ENCODE measurements around the gene KIAA0753. TPM values are rescaled to one million over a fixed set of nuclear protein-coding genes. Genes with fewer than 3 reads are reported as not detected.

The KIAA0753 gene
- total RNA-seq, 4 donors from 2014 or later: 14.7 to 36.3 (median 23.3) TPM

DNA sequence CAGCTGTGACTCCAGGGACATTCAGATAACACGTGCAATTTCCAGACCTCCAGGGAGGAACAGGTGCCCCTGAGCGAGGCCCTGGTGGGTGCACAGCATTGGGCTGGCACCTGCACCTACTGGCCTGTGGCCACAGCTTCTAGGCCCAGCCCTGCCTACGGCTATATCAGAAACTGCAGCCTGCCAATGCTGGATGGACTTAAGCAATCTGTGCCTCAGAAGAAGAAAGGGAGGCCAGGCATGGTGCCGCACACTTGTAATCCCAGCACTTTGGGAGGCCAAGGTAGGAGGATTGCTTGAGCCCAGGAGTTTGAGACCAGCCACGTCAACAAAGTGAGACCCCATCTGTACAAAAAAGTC is 96.5 kb downstream of the KIAA0753 start:
- Histone ChIP-seq H3K27me3 (no peaks in the 10 kb centered on the region), H3K36me3 (no peaks in the 10 kb centered on the region), H3K27ac (no peak overlapping the region), H3K9me3 (peaks cover 0 to 2% (median 0%) of the 10 kb centered on the region in 4 donors), H3K4me3 (no peak overlapping the region), H3K4me1 (peaks cover 0 to 10% (median 0%) of the 10 kb centered on the region in 4 donors)
- TF ChIP-seq POLR2A (IDR thresholded peaks at IDR 0.05): no peak
- TF ChIP-seq, protein P1, sequence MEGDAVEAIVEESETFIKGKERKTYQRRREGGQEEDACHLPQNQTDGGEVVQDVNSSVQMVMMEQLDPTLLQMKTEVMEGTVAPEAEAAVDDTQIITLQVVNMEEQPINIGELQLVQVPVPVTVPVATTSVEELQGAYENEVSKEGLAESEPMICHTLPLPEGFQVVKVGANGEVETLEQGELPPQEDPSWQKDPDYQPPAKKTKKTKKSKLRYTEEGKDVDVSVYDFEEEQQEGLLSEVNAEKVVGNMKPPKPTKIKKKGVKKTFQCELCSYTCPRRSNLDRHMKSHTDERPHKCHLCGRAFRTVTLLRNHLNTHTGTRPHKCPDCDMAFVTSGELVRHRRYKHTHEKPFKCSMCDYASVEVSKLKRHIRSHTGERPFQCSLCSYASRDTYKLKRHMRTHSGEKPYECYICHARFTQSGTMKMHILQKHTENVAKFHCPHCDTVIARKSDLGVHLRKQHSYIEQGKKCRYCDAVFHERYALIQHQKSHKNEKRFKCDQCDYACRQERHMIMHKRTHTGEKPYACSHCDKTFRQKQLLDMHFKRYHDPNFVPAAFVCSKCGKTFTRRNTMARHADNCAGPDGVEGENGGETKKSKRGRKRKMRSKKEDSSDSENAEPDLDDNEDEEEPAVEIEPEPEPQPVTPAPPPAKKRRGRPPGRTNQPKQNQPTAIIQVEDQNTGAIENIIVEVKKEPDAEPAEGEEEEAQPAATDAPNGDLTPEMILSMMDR (IDR thresholded peaks at IDR 0.05): no peak
- DNase-seq: no peak

DNA sequence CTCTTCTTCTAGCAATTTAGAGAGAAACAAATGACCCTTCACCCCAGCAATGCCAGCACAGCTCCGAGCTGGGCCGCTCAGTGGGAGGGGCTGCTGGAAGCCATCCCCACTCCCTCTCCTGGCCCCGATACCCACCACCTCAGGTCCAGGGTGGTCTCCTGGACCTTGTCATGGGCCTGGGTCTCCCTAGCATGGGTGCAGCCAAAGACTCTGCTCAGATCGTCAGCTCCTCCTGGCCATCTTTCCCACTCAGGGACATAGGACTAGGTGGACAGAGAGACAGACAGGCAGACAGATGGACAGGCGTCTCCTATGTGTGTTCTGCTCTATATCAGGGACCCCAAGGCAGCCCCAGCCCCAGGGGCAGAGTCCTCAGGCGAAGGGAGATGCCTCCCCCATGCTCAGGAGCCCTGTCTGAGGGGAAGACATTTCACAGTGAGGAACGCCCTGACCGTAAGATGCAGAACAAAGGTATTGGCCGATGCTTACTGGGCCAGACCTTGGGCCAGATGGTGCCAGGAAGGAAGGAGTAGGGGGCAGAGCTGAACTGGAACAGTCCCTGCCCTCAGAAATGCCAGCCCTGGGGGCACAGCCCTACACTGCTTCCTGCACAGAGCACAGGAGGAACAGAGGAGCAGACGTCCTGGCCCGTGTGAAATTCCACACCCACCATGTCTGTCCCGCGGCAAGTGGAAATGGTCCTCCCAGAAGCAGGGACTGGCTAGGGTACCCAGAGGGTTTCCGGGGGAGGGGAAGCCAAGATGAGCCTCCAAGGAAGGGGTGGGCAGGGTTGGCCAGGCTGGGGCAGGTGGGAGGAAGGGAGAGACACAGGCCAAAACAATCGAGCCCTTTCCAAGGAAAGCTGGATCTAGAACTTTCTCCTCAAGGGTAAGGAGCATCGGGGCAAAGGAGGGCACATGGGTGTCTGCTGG is 97.2 kb downstream of the KIAA0753 start:
- peaks cover 0 to 4% (median 0%) of the 10 kb centered on the region in 4 donors for H3K4me1 ChIP-seq
- no peaks in the 10 kb centered on the region for H3K36me3 ChIP-seq
- peaks cover 0 to 6% (median 0%) of the 10 kb centered on the region in 4 donors for H3K9me3 ChIP-seq
- peak in 1 of 3 donors; percentile 19 for DNase-seq
- TF ChIP-seq, protein P1 (IDR thresholded peaks at IDR 0.05): no peak
- TF ChIP-seq POLR2A (IDR thresholded peaks at IDR 0.05): no peak
- H3K27me3 ChIP-seq: no peaks in the 10 kb centered on the region
- no peak overlapping the region for H3K4me3 ChIP-seq
- H3K27ac ChIP-seq: no peak overlapping the region

DNA sequence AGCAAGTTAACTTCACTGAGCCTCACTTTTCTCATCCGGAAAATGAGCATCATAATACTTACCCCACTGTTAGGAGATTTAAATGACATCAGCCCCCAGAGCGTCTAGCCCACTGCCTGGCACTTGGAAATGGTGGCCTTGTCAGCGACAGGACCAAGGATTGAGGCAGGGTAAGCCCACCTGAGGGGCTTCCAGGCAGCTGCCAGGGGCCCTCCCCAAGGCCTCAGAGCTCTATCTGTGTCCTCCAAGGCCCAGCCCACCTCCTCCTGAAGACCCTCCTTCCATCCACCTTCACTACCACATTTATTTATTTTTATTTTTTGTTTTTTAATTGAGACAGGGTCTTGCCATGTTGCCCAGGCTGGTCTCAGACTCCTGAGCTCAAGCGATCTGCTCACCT is 97.9 kb downstream of the KIAA0753 start:
- Histone ChIP-seq H3K27ac (no peak overlapping the region), H3K4me1 (no peaks in the 10 kb centered on the region), H3K27me3 (no peaks in the 10 kb centered on the region), H3K36me3 (no peaks in the 10 kb centered on the region), H3K4me3 (no peak overlapping the region), H3K9me3 (peaks cover 0 to 6% (median 0%) of the 10 kb centered on the region in 4 donors)
- DNase-seq: peak in 1 of 3 donors; percentile 13
- TF ChIP-seq POLR2A (IDR thresholded peaks at IDR 0.05): no peak
- TF ChIP-seq, protein P1 (IDR thresholded peaks at IDR 0.05): no peak

DNA sequence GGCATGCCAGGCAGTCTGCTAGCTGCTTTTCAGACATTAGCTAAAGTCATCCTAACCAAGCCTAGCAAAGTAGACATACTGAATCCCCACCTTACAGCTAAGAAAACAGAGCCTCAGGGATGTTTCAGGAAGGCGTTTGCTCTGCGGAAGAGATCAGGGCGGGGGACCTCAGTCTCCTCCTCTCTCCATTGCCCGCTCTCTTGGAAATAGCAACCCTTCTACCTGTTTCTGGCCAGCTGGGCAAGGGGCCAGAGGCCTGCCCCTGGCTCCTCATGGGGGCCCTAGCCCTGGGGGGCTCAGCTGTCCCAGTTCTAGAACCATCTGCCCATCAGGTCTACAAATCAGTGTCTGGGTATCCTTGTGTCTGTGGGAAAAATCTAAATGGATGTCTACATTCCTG is 98.6 kb downstream of the KIAA0753 start:
- peak in 1 of 3 donors; percentile 10 for DNase-seq
- peaks cover 0 to 6% (median 0%) of the 10 kb centered on the region in 4 donors for H3K9me3 ChIP-seq
- H3K36me3 ChIP-seq: no peaks in the 10 kb centered on the region
- TF ChIP-seq, protein P1 (IDR thresholded peaks at IDR 0.05): no peak
- TF ChIP-seq POLR2A (IDR thresholded peaks at IDR 0.05): no peak
- no peak overlapping the region for H3K27ac ChIP-seq
- H3K27me3 ChIP-seq: no peaks in the 10 kb centered on the region
- no peaks in the 10 kb centered on the region for H3K4me1 ChIP-seq
- no peak overlapping the region for H3K4me3 ChIP-seq

DNA sequence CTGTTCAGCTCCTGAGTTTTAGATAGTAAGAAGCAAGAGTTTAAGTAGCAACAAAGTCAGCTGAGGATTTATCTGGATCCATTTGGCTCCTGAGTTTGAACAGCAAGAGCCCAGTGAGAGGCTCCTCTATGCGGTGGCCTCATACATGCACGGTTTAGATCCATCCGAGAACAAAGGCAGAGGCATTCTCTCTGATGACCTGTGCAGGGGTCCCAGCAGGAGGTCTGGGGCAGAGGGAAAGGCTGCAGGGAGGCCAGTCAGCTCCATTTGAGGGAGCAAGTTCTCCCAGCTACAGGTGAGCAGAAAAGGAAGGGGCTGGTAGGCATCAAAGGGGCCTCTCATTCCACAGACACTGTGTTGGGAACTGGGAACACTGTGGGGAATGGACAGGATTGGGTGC is 100.6 kb downstream of the KIAA0753 start:
- Histone ChIP-seq H3K9me3 (peaks cover 0 to 6% (median 0%) of the 10 kb centered on the region in 4 donors), H3K27me3 (no peaks in the 10 kb centered on the region), H3K27ac (no peak overlapping the region), H3K4me1 (no peaks in the 10 kb centered on the region), H3K36me3 (no peaks in the 10 kb centered on the region), H3K4me3 (no peak overlapping the region)
- DNase-seq: no peak
- TF ChIP-seq POLR2A (IDR thresholded peaks at IDR 0.05): no peak
- TF ChIP-seq, protein P1 (IDR thresholded peaks at IDR 0.05): no peak

All from Peyer's patch (tissue), 4 donors.